Measurements from ENCODE around the gene DPF3.

DPF3 gene

DNA sequence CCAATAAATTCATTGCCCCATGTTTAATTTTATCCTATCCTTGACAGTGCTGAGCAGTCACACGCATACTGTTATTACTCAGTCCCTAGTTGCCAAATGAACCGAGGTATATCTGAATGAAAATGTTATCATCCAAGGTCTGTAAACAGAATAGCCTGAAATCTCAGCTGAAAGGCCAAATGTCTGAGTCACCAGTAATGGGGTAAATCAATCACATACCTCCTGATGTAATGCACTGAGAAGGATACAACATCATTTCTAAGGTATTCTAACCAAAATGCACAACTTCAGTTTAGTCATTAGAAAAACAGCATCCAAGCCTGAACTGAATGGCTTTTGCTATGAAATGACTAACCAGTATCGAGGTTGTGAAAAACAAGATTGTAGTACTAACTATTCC lies 228.6 kb downstream of the DPF3 start:
- H4K20me1 ChIP-seq (ENCODE audit: low read depth, low read length): no peaks in the 10 kb centered on the region
- no peaks in the 10 kb centered on the region for H3K27me3 ChIP-seq (ENCODE audit: low read length)
- no peak overlapping the region for H3K9ac ChIP-seq (ENCODE audit: low read length)
- H3K79me2 ChIP-seq (ENCODE audit: insufficient read depth, low read length): no peaks in the 10 kb centered on the region
- no peak overlapping the region for H3K4me2 ChIP-seq (ENCODE audit: low read depth, low read length, poor library complexity, severe bottlenecking)
- H3F3A ChIP-seq (ENCODE audit: insufficient read depth): no peaks in the 10 kb centered on the region
- no peak overlapping the region for H2AFZ ChIP-seq (ENCODE audit: low read depth, low read length, severe bottlenecking)
- no peak overlapping the region for H3K27ac ChIP-seq (ENCODE audit: low read depth, low read length)
- no peaks in the 10 kb centered on the region for H3K9me3 ChIP-seq (ENCODE audit: insufficient read depth, low read length)
- TF ChIP-seq, protein P1, sequence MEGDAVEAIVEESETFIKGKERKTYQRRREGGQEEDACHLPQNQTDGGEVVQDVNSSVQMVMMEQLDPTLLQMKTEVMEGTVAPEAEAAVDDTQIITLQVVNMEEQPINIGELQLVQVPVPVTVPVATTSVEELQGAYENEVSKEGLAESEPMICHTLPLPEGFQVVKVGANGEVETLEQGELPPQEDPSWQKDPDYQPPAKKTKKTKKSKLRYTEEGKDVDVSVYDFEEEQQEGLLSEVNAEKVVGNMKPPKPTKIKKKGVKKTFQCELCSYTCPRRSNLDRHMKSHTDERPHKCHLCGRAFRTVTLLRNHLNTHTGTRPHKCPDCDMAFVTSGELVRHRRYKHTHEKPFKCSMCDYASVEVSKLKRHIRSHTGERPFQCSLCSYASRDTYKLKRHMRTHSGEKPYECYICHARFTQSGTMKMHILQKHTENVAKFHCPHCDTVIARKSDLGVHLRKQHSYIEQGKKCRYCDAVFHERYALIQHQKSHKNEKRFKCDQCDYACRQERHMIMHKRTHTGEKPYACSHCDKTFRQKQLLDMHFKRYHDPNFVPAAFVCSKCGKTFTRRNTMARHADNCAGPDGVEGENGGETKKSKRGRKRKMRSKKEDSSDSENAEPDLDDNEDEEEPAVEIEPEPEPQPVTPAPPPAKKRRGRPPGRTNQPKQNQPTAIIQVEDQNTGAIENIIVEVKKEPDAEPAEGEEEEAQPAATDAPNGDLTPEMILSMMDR (IDR thresholded peaks at IDR 0.05; ENCODE audit: insufficient read depth, low read length, poor library complexity, severe bottlenecking): no peak
- TF ChIP-seq EZH2phosphoT487 (conservative IDR thresholded peaks at IDR 0.05; ENCODE audit: low read length): no peak
- H3K9me2 ChIP-seq (replicated peaks; ENCODE audit: insufficient read depth, low read length): no peaks in the 10 kb centered on the region
- H3K36me3 ChIP-seq (ENCODE audit: low read length): 0 out of 2 replicates have a peak, but pooled peaks cover 3% of the 10 kb centered on the region
- H3K4me3 ChIP-seq (ENCODE audit: insufficient read depth, low read length, poor library complexity, severe bottlenecking): no peak overlapping the region

DNA sequence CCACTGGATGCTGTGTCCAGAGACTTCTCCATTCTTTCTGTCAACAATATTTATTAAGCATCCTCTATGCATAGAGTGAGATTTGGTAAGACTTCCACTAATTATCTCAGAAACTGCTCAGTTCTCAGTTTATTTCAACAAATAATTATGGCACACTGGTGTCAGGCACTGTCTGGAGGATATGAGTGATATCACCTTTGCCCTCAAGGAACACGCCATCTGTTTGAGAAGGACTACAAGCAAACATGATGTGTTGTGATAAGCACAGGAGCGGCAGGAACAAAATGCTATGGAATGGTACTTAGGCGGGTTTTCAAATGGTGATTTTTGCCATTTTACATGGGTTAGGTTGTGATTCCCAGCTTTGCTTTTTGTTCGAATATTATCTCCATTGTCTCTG lies 229.2 kb downstream of the DPF3 start:
- Histone ChIP-seq H3K27ac (ENCODE audit: low read depth, low read length) (no peak overlapping the region), H2AFZ (ENCODE audit: low read depth, low read length, severe bottlenecking) (no peak overlapping the region), H3K4me2 (ENCODE audit: low read depth, low read length, poor library complexity, severe bottlenecking) (no peak overlapping the region)

DNA sequence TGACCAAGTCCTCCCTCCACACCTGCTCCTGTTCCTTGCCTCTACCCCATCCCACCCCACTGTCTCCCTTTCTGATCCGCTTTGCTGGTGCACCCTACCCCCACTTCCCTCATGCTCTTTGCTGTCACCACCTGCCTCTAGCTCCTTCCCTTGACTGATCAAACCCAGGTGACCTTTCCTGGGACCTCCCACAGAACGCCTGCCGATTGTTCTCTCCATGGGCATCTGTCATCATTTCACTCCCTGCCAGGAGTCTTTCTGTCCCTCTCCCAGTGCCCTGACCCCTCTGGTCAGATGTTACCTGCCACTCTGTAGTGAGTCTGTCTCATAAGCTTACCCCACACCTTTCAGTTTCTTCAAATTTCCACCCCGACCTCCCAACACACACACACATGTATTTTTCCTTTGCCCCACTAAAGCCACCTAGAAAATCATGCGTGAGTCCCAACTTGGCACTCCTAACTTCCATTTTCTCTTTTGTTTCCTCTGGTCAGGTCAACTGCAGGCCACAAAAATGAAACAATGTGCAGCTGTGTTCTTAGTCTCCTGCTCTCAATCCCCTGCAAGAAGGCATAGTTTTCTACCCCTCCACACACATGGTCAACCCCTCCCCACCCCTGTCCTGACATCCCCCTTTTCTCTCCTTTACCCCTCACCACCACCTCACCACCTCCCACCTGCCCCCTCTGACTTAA lies 229.8 kb downstream of the DPF3 start:
- H3K27me3 ChIP-seq (ENCODE audit: low read length): no peaks in the 10 kb centered on the region
- H3F3A ChIP-seq (ENCODE audit: insufficient read depth): no peaks in the 10 kb centered on the region
- TF ChIP-seq, protein P1 (IDR thresholded peaks at IDR 0.05; ENCODE audit: insufficient read depth, low read length, poor library complexity, severe bottlenecking): no peak
- H3K9me2 ChIP-seq (replicated peaks; ENCODE audit: insufficient read depth, low read length): no peaks in the 10 kb centered on the region
- no peak overlapping the region for H3K27ac ChIP-seq (ENCODE audit: low read depth, low read length)
- no peaks in the 10 kb centered on the region for H4K20me1 ChIP-seq (ENCODE audit: low read depth, low read length)
- H2AFZ ChIP-seq (ENCODE audit: low read depth, low read length, severe bottlenecking): no peak overlapping the region
- H3K79me2 ChIP-seq (ENCODE audit: insufficient read depth, low read length): no peaks in the 10 kb centered on the region
- no peak overlapping the region for H3K4me2 ChIP-seq (ENCODE audit: low read depth, low read length, poor library complexity, severe bottlenecking)
- H3K9me3 ChIP-seq (ENCODE audit: insufficient read depth, low read length): no peaks in the 10 kb centered on the region
- H3K9ac ChIP-seq (ENCODE audit: low read length): no peak overlapping the region
- H3K4me3 ChIP-seq (ENCODE audit: insufficient read depth, low read length, poor library complexity, severe bottlenecking): no peak overlapping the region
- 0 out of 2 replicates have a peak, but pooled peaks cover 3% of the 10 kb centered on the region for H3K36me3 ChIP-seq (ENCODE audit: low read length)

More for the DNA sequence above, 229.2 kb downstream of the DPF3 start:
- Histone ChIP-seq H3K9me3 (ENCODE audit: insufficient read depth, low read length) (no peaks in the 10 kb centered on the region), H4K20me1 (ENCODE audit: low read depth, low read length) (no peaks in the 10 kb centered on the region), H3F3A (ENCODE audit: insufficient read depth) (no peaks in the 10 kb centered on the region), H3K27me3 (ENCODE audit: low read length) (no peaks in the 10 kb centered on the region), H3K9me2 (replicated peaks; ENCODE audit: insufficient read depth, low read length) (no peaks in the 10 kb centered on the region), H3K4me3 (ENCODE audit: insufficient read depth, low read length, poor library complexity, severe bottlenecking) (no peak overlapping the region), H3K36me3 (ENCODE audit: low read length) (0 out of 2 replicates have a peak, but pooled peaks cover 3% of the 10 kb centered on the region), H3K79me2 (ENCODE audit: insufficient read depth, low read length) (no peaks in the 10 kb centered on the region), H3K9ac (ENCODE audit: low read length) (no peak overlapping the region)
- TF ChIP-seq EZH2phosphoT487 (conservative IDR thresholded peaks at IDR 0.05; ENCODE audit: low read length): no peak
- TF ChIP-seq, protein P1 (IDR thresholded peaks at IDR 0.05; ENCODE audit: insufficient read depth, low read length, poor library complexity, severe bottlenecking): no peak
